Measurements from ENCODE around the gene CACUL1.

CACUL1 gene

GRCh38 chr10:118769898-118770600 is 15.3 kb upstream of the CACUL1 start:
- no peak for DNase-seq (ENCODE audit: low spot score)
- no peak for TF ChIP-seq CTCF (IDR thresholded peaks at IDR 0.05; ENCODE audit: borderline replicate concordance, control extremely low read depth, extremely low read depth, insufficient read depth, missing control alignments)
- in situ Hi-C loops (cut with MboI; ENCODE audit: low sequenced_read_pairs, unreplicated experiment): no loop called here

- no peak for DNase-seq (ENCODE audit: low spot score)
- TF ChIP-seq CTCF (IDR thresholded peaks at IDR 0.05; ENCODE audit: borderline replicate concordance, control extremely low read depth, extremely low read depth, insufficient read depth, missing control alignments): no peak
- in situ Hi-C loops (cut with MboI; ENCODE audit: low sequenced_read_pairs, unreplicated experiment): no loop called here
Measured at GRCh38 chr10:118768041-118768919, 13.5 kb upstream of the CACUL1 start.

GRCh38 chr10:118767297-118768040 is 12.7 kb upstream of the CACUL1 start:
- no peak for TF ChIP-seq CTCF (IDR thresholded peaks at IDR 0.05; ENCODE audit: borderline replicate concordance, control extremely low read depth, extremely low read depth, insufficient read depth, missing control alignments)
- in situ Hi-C loops (cut with MboI; ENCODE audit: low sequenced_read_pairs, unreplicated experiment): no loop called here
- DNase-seq (ENCODE audit: low spot score): no peak

GRCh38 chr10:118764195-118764594 is 9.4 kb upstream of the CACUL1 start:
- in situ Hi-C loops (cut with MboI; ENCODE audit: low sequenced_read_pairs, unreplicated experiment): no loop called here
- no peak for TF ChIP-seq CTCF (IDR thresholded peaks at IDR 0.05; ENCODE audit: borderline replicate concordance, control extremely low read depth, extremely low read depth, insufficient read depth, missing control alignments)

GRCh38 chr10:118763202-118763988 is 8.6 kb upstream of the CACUL1 start:
- TF ChIP-seq CTCF (IDR thresholded peaks at IDR 0.05; ENCODE audit: borderline replicate concordance, control extremely low read depth, extremely low read depth, insufficient read depth, missing control alignments): no peak
- no peak for DNase-seq (ENCODE audit: low spot score)
- in situ Hi-C loops (cut with MboI; ENCODE audit: low sequenced_read_pairs, unreplicated experiment): no loop called here

More at GRCh38 chr10:118764195-118764594, 9.4 kb upstream of the CACUL1 start:
- no peak for DNase-seq (ENCODE audit: low spot score)

Measured in GM13976 (cell line).